Endothelial cell of umbilical vein (primary cell): ENCODE measurements around the gene GAB1. TPM values are rescaled to one million over a fixed set of nuclear protein-coding genes. Genes with fewer than 3 reads are reported as not detected.

Experiments used
- BruUV-seq: library from RNA; stranded (reverse); fragments of 400-500 nt; replicated peaks from 2 replicates; lab custom pipeline; 2021; lab: Mats Ljungman, UMichigan
- CTCF ChIA-PET: fragments of 300-600, 350-600 bp; sonication (Branson Sonifier 250); formaldehyde crosslinking; loops from one replicate; lab custom pipeline; 2021; ENCODE audit warnings: antibody characterized with exemption, inconsistent platforms; lab: Charles Lee
- POLR2A ChIA-PET: fragments of 300-600, 350-600 bp; sonication (Branson Sonifier 250); formaldehyde crosslinking; loops from one replicate; lab custom pipeline; 2021; ENCODE audit warnings: antibody characterized with exemption, inconsistent platforms; lab: Charles Lee
- DNase-seq: peaks from one replicate; pipeline ENCODE4 v3.0.0-alpha.2; 2011; ENCODE audit warnings: low read depth, low spot score
- FAIRE-seq: peaks from 2 replicates; lab custom pipeline; 2011; peaks lifted over from hg19 to GRCh38; lab: Jason Lieb, UNC
- H2AFZ ChIP-seq: 2 replicates; pipeline ENCODE4 v1.6.0; 2012; ENCODE audit warnings: low read depth, low read length, control low read depth, inconsistent platforms
- H3K27ac ChIP-seq: 2 replicates; pipeline ENCODE4 v1.5.1; 2011; ENCODE audit warnings: low read depth, mild to moderate bottlenecking, control low read depth, low read length, moderate library complexity; ENCODE audit not compliant: insufficient read depth
- H3K27me3 ChIP-seq, 2 experiments: 2 replicates each; pipeline versions ENCODE4 v1.6.0 to v1.6.1; 2011; ENCODE audit warnings: low read length in 2 of 2, mixed read lengths in 1 of 2; ENCODE audit not compliant: control insufficient read depth in 2 of 2, insufficient read depth in 2 of 2
- H3K36me3 ChIP-seq, 2 experiments: 2 replicates in 1 of 2; 3 replicates in 1 of 2; pipeline ENCODE4 v1.5.1; 2011; ENCODE audit warnings: low read length in 2 of 2, mild to moderate bottlenecking in 1 of 2, moderate library complexity in 1 of 2; ENCODE audit not compliant: control insufficient read depth in 2 of 2, insufficient read depth in 2 of 2; ENCODE audit errors: extremely low read depth in 1 of 2
- H3K4me1 ChIP-seq: 3 replicates; pipeline ENCODE4 v1.5.1; 2011; ENCODE audit warnings: mild to moderate bottlenecking, low read length; ENCODE audit not compliant: control insufficient read depth, insufficient read depth; ENCODE audit errors: extremely low read depth
- H3K4me2 ChIP-seq: 2 replicates; pipeline ENCODE4 v1.6.1; 2011; ENCODE audit warnings: low read length, control low read depth, mixed read lengths; ENCODE audit not compliant: insufficient read depth
- H3K4me3 ChIP-seq, 3 experiments: fragments of 200-600 bp in 1 of 3; sonication (generic), shearing (Covaris generic) in 1 of 3; replicated peaks in 1 of 3; 2 replicates each; pipeline ENCODE4 v1.5.1; 2011 to 2016; ENCODE audit warnings: control low read depth in 3 of 3, low read length in 3 of 3, mild to moderate bottlenecking in 2 of 3, inconsistent platforms in 1 of 3, low read depth in 1 of 3, moderate library complexity in 1 of 3; ENCODE audit not compliant: insufficient read depth in 1 of 3
- H3K79me2 ChIP-seq: 2 replicates; pipeline ENCODE4 v1.6.0; 2012; ENCODE audit warnings: low read length, inconsistent platforms; ENCODE audit not compliant: control insufficient read depth, insufficient read depth
- H3K9ac ChIP-seq: replicated peaks from 2 replicates; pipeline ENCODE3; 2011; ENCODE audit warnings: low read length, control low read depth; ENCODE audit not compliant: insufficient read depth; ENCODE audit errors: extremely low read depth
- H3K9me1 ChIP-seq: replicated peaks from 3 replicates; pipeline ENCODE4 v1.6.0; 2011; ENCODE audit warnings: mild to moderate bottlenecking, low read length; ENCODE audit not compliant: control insufficient read depth, insufficient read depth; ENCODE audit errors: extremely low read depth
- H3K9me3 ChIP-seq: replicated peaks from 2 replicates; pipeline ENCODE4 v1.5.1; 2012; ENCODE audit warnings: low read length, inconsistent platforms; ENCODE audit not compliant: control insufficient read depth, insufficient read depth
- H4K20me1 ChIP-seq: replicated peaks from 2 replicates; pipeline ENCODE3; 2011; ENCODE audit warnings: mild to moderate bottlenecking, low read length; ENCODE audit not compliant: control insufficient read depth, insufficient read depth; ENCODE audit errors: extremely low read depth
- CTCF ChIP-seq, 2 donors: IDR thresholded peaks; 1 replicate in 1 of 2; 2 replicates in 1 of 2; pipeline ENCODE4 v1.5.1; 2011; ENCODE audit warnings: low read length in 2 of 2, mild to moderate bottlenecking in 2 of 2, moderate library complexity in 2 of 2, control low read depth in 1 of 2, inconsistent platforms in 1 of 2, low read depth in 1 of 2; ENCODE audit not compliant: insufficient read depth in 1 of 2; ENCODE audit errors: extremely low read depth in 1 of 2
- EZH2 ChIP-seq: IDR thresholded peaks from 2 replicates; pipeline ENCODE4 v1.6.1; 2012; ENCODE audit warnings: borderline replicate concordance, low read depth, mild to moderate bottlenecking, moderate library complexity, low read length, inconsistent platforms; ENCODE audit not compliant: severe bottlenecking
- FOS ChIP-seq: IDR thresholded peaks from 2 replicates; pipeline ENCODE4 v1.6.1; 2011; ENCODE audit warnings: mild to moderate bottlenecking, low read length, moderate library complexity, borderline replicate concordance; ENCODE audit not compliant: insufficient read depth
- GATA2 ChIP-seq: IDR thresholded peaks from 2 replicates; pipeline ENCODE4 v1.7.0; 2011; ENCODE audit warnings: low read depth, mild to moderate bottlenecking, moderate library complexity, mixed read lengths, low read length; ENCODE audit not compliant: insufficient read length, insufficient read depth
- JUN ChIP-seq: IDR thresholded peaks from 2 replicates; pipeline ENCODE4 v1.6.1; 2011; ENCODE audit warnings: borderline replicate concordance, low read depth; ENCODE audit not compliant: insufficient read length, insufficient read depth
- MAX ChIP-seq: IDR thresholded peaks from 2 replicates; pipeline ENCODE4 v1.6.1; 2011; ENCODE audit not compliant: insufficient read depth, insufficient read length
- MYC ChIP-seq: IDR thresholded peaks from one replicate; pipeline ENCODE4 v1.6.1; 2011; ENCODE audit warnings: mild to moderate bottlenecking, low read depth, low read length
- POLR2A ChIP-seq: IDR thresholded peaks from 2 replicates; pipeline ENCODE4 v1.6.1; 2012; ENCODE audit warnings: low read depth, mild to moderate bottlenecking, control low read depth, low read length
- POLR2AphosphoS5 ChIP-seq: IDR thresholded peaks from 2 replicates; pipeline ENCODE4 v1.6.1; 2012; ENCODE audit warnings: low read depth, mild to moderate bottlenecking, control low read depth, low read length, moderate library complexity; ENCODE audit not compliant: insufficient read depth
- dilution Hi-C: fragments of 300-500 bp; cut with MboI; formaldehyde crosslinking; loops from one replicate; pipeline ENCODE4 v1.15.0; 2019; ENCODE audit warnings: low sequenced_read_pairs; ENCODE audit not compliant: extremely low pct_ligation_motif_present
- intact Hi-C: fragments of 100-400 bp; cut with micrococcal nuclease; formaldehyde crosslinking; loops from one replicate; pipeline ENCODE4 v1.10.0; 2022
- polyA plus RNA-seq, 4 experiments: library from polyadenylated mRNA; depleted of rRNA in 3 of 4; stranded (reverse) in 3 of 4; unstranded in 1 of 4; fragments of >200 nt; gene quantifications; 2 replicates each; pipeline versions ENCODE4 v1.2.1 to v1.2.3, GENCODE V29; 2011 to 2012; ENCODE audit warnings: missing spikeins in 1 of 4
- total RNA-seq: library from RNA; stranded (reverse); gene quantifications from 2 replicates; pipeline ENCODE4 v1.2.3, GENCODE V29; 2021

GAB1 gene
- total and polyA plus RNA-seq, 2 donors (not counting 3 experiments of a cell fraction or from before 2014, with no cell fraction given): 9.3 to 37.7 TPM

GRCh38 chr4:143363332-143363731 lies 26.7 kb downstream of the GAB1 start:
- BruUV-seq: no TSS peak
- no peak overlapping the region for H3K4me2 ChIP-seq
- ChIA-PET CTCF (no interaction called here), POLR2A (no interaction called here)
- no peak overlapping the region for H3K27ac ChIP-seq
- H3K36me3 ChIP-seq: no peaks in the 10 kb centered on the region
- no peaks in the 10 kb centered on the region for H3K9me3 ChIP-seq
- intact Hi-C loops: no loop called here
- H3K9me1 ChIP-seq: no peaks in the 10 kb centered on the region
- no peak for TF ChIP-seq POLR2AphosphoS5
- TF ChIP-seq POLR2A: no peak
- no peak for TF ChIP-seq FOS
- no peak for TF ChIP-seq GATA2
- H3K9ac ChIP-seq: no peak overlapping the region
- H3K27me3 ChIP-seq: no peaks in the 10 kb centered on the region
- no peaks in the 10 kb centered on the region for H3K79me2 ChIP-seq
- no peak overlapping the region for H2AFZ ChIP-seq
- no peak for DNase-seq
- H4K20me1 ChIP-seq: no peaks in the 10 kb centered on the region
- no peak for FAIRE-seq
- H3K4me3 ChIP-seq: no peak overlapping the region
- H3K4me1 ChIP-seq: peaks cover 25% of the 10 kb centered on the region
- dilution Hi-C loops: no loop called here

- H3K36me3 ChIP-seq: no peaks in the 10 kb centered on the region
- no peaks in the 10 kb centered on the region for H3K79me2 ChIP-seq
- FAIRE-seq (no peak), DNase-seq (no peak)
- no peak overlapping the region for H3K4me2 ChIP-seq
- no TSS peak for BruUV-seq
- TF ChIP-seq MYC: no peak
- no peak for TF ChIP-seq JUN
- TF ChIP-seq EZH2: no peak
- TF ChIP-seq CTCF (IDR thresholded peaks at IDR 0.05; ENCODE audit: extremely low read depth in 1 of 2, insufficient read depth in 1 of 2, low read depth in 1 of 2, low read length in 2 of 2): no peak
- no peak for TF ChIP-seq FOS
- TF ChIP-seq GATA2: no peak
- TF ChIP-seq MAX: no peak
- TF ChIP-seq POLR2AphosphoS5: no peak
- TF ChIP-seq POLR2A: no peak
- H3K4me3 ChIP-seq: no peak overlapping the region
- H2AFZ ChIP-seq: no peak overlapping the region
- no peak overlapping the region for H3K27ac ChIP-seq
- H3K9me3 ChIP-seq: no peaks in the 10 kb centered on the region
- POLR2A ChIA-PET: no interaction called here
- dilution Hi-C loops (no loop called here), intact Hi-C loops (no loop called here)
- no peaks in the 10 kb centered on the region for H3K9me1 ChIP-seq
- H3K27me3 ChIP-seq: no peaks in the 10 kb centered on the region
- H3K9ac ChIP-seq: no peak overlapping the region
- peaks cover 19% of the 10 kb centered on the region for H3K4me1 ChIP-seq
- CTCF ChIA-PET: no interaction called here
- H4K20me1 ChIP-seq: no peaks in the 10 kb centered on the region
These were observed 27.4 kb downstream of the GAB1 start for GRCh38 chr4:143364063-143364462.
